Mucosa of stomach (tissue), 1 donor: Measurements from ENCODE around the gene TMEM175.

Experiments
- H3K27me3 ChIP-seq: one replicate; pipeline ENCODE4 v1.7.0; 2013; ENCODE audit warnings: mild to moderate bottlenecking, low read length; ENCODE audit not compliant: control insufficient read depth, insufficient read depth
- H3K36me3 ChIP-seq: one replicate; pipeline ENCODE4 v1.7.0; 2013; ENCODE audit warnings: low read length; ENCODE audit not compliant: control insufficient read depth, insufficient read depth
- H3K4me1 ChIP-seq: one replicate; pipeline ENCODE4 v1.7.0; 2013; ENCODE audit warnings: mild to moderate bottlenecking, low read length; ENCODE audit not compliant: control insufficient read depth, insufficient read depth
- H3K4me3 ChIP-seq: one replicate; pipeline ENCODE4 v1.7.0; 2013; ENCODE audit warnings: low read length
- H3K9ac ChIP-seq: one replicate; pipeline ENCODE4 v1.7.0; 2013; ENCODE audit warnings: mild to moderate bottlenecking, low read length, moderate library complexity
- H3K9me3 ChIP-seq: one replicate; pipeline ENCODE4 v1.7.0; 2013; ENCODE audit warnings: mild to moderate bottlenecking, low read length, moderate library complexity; ENCODE audit not compliant: control insufficient read depth
- donor health status: Pancreatic carcinoma.

TMEM175 gene

GRCh38 chr4:945274-946102, 13.2 kb downstream of the TMEM175 start:
- Histone ChIP-seq H3K27me3 (no peaks in the 10 kb centered on the region), H3K4me1 (no peaks in the 10 kb centered on the region), H3K4me3 (no peak overlapping the region), H3K9ac (no peak overlapping the region), H3K36me3 (no peaks in the 10 kb centered on the region), H3K9me3 (no peaks in the 10 kb centered on the region)

- H3K4me1 ChIP-seq: no peaks in the 10 kb centered on the region
- no peak overlapping the region for H3K9ac ChIP-seq
- no peaks in the 10 kb centered on the region for H3K27me3 ChIP-seq
- no peaks in the 10 kb centered on the region for H3K9me3 ChIP-seq
- H3K36me3 ChIP-seq: no peaks in the 10 kb centered on the region
- H3K4me3 ChIP-seq: no peak overlapping the region
Measured at GRCh38 chr4:946103-946450, 13.8 kb downstream of the TMEM175 start.

GRCh38 chr4:946517-947471, 14.5 kb downstream of the TMEM175 start:
- no peaks in the 10 kb centered on the region for H3K9me3 ChIP-seq
- no peaks in the 10 kb centered on the region for H3K36me3 ChIP-seq
- H3K4me3 ChIP-seq: no peak overlapping the region
- no peak overlapping the region for H3K9ac ChIP-seq
- H3K27me3 ChIP-seq: no peaks in the 10 kb centered on the region
- H3K4me1 ChIP-seq: no peaks in the 10 kb centered on the region

GRCh38 chr4:947491-947971, 15.3 kb downstream of the TMEM175 start:
- Histone ChIP-seq H3K36me3 (no peaks in the 10 kb centered on the region), H3K27me3 (no peaks in the 10 kb centered on the region), H3K9ac (no peak overlapping the region), H3K4me1 (no peaks in the 10 kb centered on the region), H3K4me3 (no peak overlapping the region), H3K9me3 (no peaks in the 10 kb centered on the region)

- H3K4me3 ChIP-seq: no peak overlapping the region
- H3K9ac ChIP-seq: no peak overlapping the region
- H3K9me3 ChIP-seq: no peaks in the 10 kb centered on the region
- no peaks in the 10 kb centered on the region for H3K36me3 ChIP-seq
- no peaks in the 10 kb centered on the region for H3K4me1 ChIP-seq
- no peaks in the 10 kb centered on the region for H3K27me3 ChIP-seq
Measured at GRCh38 chr4:948101-948935, 16.1 kb downstream of the TMEM175 start.

- no peak overlapping the region for H3K9ac ChIP-seq
- H3K4me3 ChIP-seq: no peak overlapping the region
- H3K9me3 ChIP-seq: no peaks in the 10 kb centered on the region
- no peaks in the 10 kb centered on the region for H3K36me3 ChIP-seq
- no peaks in the 10 kb centered on the region for H3K4me1 ChIP-seq
- H3K27me3 ChIP-seq: no peaks in the 10 kb centered on the region
Measured at GRCh38 chr4:948936-949300, 16.7 kb downstream of the TMEM175 start.

- Histone ChIP-seq H3K9me3 (no peaks in the 10 kb centered on the region), H3K9ac (no peak overlapping the region), H3K27me3 (no peaks in the 10 kb centered on the region), H3K4me1 (no peaks in the 10 kb centered on the region), H3K36me3 (no peaks in the 10 kb centered on the region), H3K4me3 (no peak overlapping the region)
Measured at GRCh38 chr4:949656-950055, 17.4 kb downstream of the TMEM175 start.

GRCh38 chr4:950136-951020, 18.1 kb downstream of the TMEM175 start:
- H3K4me1 ChIP-seq: no peaks in the 10 kb centered on the region
- no peaks in the 10 kb centered on the region for H3K36me3 ChIP-seq
- no peaks in the 10 kb centered on the region for H3K9me3 ChIP-seq
- H3K4me3 ChIP-seq: no peak overlapping the region
- no peak overlapping the region for H3K9ac ChIP-seq
- H3K27me3 ChIP-seq: no peaks in the 10 kb centered on the region

GRCh38 chr4:951186-951585, 18.9 kb downstream of the TMEM175 start:
- Histone ChIP-seq H3K4me1 (no peaks in the 10 kb centered on the region), H3K27me3 (no peaks in the 10 kb centered on the region), H3K36me3 (no peaks in the 10 kb centered on the region), H3K4me3 (no peak overlapping the region), H3K9me3 (no peaks in the 10 kb centered on the region), H3K9ac (no peak overlapping the region)

GRCh38 chr4:951594-952468, 19.6 kb downstream of the TMEM175 start:
- Histone ChIP-seq H3K9me3 (no peaks in the 10 kb centered on the region), H3K4me3 (no peak overlapping the region), H3K9ac (no peak overlapping the region), H3K4me1 (no peaks in the 10 kb centered on the region), H3K27me3 (no peaks in the 10 kb centered on the region), H3K36me3 (no peaks in the 10 kb centered on the region)
